NCI-H1092 (cell line): ENCODE results near the gene PTH1R.

ENCODE experiments used
- DNase-seq: peaks from one replicate; lab custom pipeline; 2025; lab: John Stamatoyannopoulos, UW

PTH1R gene

DNA sequence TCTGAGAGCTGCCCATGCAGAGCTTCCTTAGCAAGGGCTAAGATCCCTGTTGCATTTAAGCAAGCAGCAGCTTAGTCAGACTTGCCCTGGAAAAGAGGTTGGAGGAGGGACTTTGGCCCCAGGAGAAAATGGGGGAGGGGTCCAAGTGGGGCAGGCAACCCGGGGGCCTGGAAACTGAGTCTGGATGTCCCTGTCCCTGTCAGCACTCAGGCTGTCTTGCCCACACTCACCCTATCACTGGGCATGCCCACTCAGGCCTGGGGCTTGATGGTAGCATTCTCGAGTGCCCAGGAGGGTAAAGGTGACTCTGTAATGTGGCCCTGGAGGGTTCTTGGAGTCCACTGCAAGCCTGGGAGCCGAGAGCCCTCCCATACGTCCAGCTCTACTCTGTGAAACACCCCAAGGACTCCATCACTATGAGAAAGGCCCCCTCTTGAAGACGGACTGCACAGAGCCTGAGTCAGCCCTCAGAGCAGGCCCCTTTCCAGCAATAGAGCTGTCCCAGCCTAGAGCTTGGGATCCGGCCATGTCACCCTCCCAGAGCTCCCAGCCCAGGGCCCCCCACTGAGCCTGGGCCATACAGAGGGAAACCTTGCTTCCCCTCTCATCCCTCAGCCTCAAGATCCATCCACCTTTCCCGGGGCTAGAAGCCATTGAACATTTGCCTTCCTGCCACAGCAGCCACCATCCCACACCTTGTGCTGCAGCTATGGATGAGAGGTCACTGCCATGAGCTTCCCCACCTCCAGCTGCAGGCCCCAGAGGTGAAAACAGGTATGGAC is 27.6 kb upstream of the PTH1R start:
- no peak for DNase-seq

DNA sequence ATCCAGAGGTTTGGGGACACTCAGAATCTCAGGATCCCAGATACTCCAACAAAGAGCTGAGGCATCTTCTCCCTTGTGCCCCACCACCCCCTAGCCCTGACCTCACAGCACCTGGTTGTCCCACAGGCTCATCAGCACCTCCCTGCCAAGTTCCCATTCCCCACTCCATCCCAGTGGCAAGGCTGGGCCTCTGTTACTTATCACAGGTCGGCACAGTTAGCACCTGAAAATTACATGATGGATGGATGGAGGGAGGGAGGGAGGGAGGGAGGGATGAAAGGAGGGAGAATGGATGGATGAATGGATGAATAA is 27.1 kb upstream of the PTH1R start:
- DNase-seq, result no peak

DNA sequence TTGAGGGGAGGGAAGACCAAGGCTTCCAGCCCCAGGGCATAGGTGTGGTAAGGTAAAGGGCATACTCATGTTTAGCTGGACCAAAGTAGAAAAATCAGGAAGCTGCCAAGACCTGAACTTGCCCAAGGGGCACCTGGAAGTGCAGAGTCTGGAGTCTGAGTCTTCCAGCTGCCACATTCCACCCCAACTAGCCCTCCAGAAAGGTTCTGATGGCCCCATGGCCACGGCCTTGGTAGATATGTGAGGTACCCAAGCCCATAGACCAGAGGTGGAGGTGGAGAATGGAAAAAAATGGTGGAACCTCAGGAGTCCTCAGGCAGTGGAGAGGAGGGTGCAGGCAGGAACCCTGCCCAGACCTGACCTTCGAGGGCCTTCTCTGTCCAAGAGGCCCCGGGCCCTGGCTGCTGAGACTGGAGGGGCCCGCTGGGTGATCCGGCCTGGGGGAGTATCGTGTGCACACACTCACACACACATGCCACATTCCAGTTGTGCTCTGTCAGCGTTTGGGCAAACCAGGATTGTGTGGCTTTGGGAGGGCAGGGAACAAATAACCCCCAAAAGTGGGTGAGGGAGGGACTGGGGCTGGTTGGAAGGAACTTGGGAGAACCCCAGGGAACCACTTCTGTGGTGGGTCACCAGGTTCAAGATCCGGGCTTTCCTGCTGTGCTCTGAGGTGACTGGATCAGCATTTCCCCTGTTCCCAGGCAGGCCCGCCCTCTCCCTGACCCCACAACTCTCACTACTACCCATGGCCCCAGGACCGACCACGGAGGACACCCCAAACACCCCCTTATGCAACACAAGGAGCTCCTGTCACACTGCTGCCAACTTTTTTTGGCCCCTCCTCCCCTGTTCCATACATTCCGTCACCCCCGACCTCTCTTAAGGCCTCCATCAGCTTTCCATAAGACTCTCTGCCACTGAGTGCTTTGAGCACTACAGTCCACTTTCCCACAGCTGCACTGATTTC is 25.9 kb upstream of the PTH1R start:
- DNase-seq, result no peak

- no peak for DNase-seq
Observed at GRCh38 chr3:46852334-46852720, 25.2 kb upstream of the PTH1R start.

GRCh38 chr3:46852839-46853355 is 24.6 kb upstream of the PTH1R start:
- DNase-seq, result no peak

- DNase-seq, result no peak
Observed at GRCh38 chr3:46853441-46854415, 23.8 kb upstream of the PTH1R start.

DNA sequence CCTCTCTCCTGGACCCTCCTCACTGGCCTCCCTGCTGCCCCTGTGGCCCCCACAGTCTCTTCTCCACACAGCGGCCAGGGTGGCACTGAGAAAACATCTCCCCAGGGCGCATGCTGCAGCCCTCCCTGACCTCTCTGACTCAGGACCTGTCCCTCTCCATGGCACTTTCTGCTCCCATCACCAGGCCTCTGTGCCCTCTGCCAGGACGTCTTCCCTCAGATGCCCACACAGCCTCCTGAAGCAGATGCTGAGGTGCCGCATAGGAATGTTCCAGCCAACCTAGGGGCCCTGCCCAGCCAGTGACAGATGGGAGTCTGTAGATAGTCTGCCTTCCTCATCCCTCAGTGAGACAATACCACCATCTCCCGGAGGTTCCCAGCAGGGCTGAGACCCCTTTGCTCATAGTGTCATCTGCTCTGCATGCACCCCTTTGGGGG is 22.9 kb upstream of the PTH1R start:
- no peak for DNase-seq

DNA sequence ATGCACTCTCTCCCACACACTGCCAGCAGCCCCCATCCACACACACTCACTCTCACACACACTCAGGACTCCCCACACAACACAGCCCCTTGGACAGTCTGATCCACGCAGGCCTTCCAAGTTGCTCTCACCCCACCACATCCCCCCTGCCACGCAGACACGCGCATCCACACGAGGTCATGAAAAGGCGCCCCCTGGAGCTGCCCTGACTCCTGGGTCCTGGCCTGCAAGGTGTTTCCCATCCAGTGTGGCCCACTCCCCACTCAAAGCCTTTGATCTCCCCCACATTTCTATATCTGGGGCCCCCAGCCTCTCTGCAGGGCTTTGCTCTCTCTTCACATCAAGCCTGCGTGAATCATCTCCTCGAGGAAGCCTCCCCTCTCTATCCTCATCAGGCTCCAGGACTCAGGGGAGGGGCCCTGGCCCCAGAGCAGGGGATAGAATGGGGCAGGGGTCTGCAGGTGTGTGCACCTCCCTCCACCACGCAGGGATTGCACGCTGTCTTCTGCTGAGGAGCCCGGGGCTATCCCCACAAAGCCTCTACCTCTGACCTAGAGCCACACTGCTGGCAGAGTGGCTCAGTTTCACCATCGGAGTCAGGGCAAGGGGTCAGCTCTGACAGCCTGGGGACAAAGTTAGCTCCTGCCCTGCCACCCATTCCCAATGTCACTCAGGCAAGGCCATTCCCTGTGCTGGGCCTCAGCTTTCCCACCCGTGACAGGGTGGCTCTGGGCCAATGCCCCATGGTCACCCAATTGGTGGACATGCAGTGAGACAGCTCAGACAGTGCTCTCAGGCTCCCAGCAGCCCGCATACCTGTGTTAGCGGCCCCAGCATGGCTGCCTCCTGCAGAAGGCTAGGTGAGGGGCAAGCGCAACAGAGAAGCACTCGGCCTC is 20.7 kb upstream of the PTH1R start:
- DNase-seq, result no peak

GRCh38 chr3:46857485-46858341 is 19.8 kb upstream of the PTH1R start:
- DNase-seq, result no peak

DNA sequence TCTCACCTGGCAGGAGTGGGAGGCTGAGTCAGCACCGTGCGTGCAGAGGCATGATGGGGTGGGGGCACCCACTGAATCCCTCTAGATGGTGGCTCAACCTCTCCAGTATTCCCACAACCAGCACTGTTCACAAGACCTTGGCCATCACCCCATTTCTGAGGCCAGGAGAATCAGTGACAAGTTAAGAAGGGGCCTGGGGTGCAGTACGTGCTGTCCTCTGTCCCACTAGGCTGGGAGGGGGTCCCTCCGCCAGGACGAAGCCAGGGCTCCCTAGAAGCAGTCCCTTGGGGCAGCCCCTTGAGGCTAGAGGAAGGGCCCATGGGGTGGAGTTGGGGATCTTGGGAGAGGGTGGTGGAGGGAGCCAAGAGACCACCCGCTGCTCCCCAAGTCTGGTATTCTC is 19.1 kb upstream of the PTH1R start:
- DNase-seq, result no peak

GRCh38 chr3:46859001-46859710 is 18.4 kb upstream of the PTH1R start:
- DNase-seq, result no peak

DNA sequence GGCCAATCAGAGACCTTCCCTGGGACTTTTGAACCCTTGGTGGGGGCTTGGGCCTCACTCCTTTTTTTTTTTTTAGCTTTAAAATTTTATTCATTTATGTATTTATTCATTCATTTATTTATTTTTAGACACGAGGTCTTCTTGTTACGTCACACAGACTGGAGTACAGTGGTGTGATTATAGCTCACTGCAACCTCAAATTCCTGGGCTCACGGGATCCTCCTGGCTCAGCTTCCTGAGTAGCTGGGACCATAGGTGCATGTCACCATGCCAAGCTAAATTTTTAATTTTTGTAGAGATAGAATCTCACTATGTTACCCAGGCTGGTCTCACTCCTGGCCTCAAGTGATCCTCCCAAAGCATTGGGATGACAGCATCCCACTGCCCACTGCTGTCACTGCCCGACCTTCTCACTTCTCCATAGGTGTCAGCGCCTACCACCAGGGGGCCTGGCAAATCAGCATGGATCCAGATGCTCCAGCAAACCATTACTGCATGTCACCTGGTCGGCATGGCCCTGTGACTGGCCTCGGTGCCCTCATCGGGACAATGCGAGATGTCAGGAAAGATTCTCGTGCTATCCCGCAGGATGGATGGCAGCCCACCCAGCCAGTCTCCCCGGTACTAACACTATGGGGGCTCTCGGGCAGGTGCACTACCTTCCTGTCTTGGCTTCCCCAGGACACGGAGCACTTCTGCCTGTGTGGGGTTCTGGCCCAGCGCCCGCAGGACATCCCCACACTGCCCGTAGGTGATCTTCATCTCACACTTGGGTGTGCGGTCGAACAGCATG is 17.3 kb upstream of the PTH1R start:
- no peak for DNase-seq

DNA sequence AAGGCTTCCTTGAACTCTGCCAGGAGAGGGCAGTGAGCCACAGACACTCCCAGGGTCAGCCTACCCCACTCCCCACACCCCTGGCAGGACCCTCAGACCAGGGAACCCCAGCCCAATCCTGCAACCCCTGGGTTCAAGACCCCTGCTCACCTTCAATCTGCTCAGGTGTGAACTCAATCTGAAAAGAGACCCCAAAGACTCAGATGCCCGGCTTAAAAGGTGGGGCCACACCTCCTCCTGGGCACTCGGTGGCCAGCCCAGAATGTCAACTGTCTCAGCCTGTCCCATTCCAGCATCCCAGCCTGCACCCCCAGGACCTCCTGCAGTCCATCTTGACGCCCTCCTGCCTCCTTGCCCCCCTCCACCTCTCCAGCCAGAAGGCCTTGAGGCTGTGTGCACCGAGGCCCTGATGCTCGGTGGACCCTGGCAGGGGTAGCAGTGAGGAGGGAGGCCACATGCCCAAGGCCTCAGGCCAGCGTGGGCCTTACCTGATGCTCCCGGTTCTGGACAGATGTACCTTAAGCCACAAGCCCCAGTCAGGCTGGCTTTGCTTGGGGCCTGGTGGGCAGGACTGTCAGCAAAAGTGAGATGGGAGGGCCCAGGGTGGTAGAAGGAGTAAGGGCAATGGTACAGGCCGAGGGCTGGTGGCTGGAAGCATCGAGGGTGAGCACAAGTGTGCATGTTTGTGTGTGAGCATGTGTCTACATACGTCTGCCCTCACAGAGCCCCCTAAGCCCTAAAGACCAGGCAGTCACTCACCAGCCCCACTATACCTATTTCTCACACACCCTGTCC is 16.5 kb upstream of the PTH1R start:
- DNase-seq, result no peak

- DNase-seq, result no peak
Observed at GRCh38 chr3:46861605-46862368, 15.7 kb upstream of the PTH1R start.

DNA sequence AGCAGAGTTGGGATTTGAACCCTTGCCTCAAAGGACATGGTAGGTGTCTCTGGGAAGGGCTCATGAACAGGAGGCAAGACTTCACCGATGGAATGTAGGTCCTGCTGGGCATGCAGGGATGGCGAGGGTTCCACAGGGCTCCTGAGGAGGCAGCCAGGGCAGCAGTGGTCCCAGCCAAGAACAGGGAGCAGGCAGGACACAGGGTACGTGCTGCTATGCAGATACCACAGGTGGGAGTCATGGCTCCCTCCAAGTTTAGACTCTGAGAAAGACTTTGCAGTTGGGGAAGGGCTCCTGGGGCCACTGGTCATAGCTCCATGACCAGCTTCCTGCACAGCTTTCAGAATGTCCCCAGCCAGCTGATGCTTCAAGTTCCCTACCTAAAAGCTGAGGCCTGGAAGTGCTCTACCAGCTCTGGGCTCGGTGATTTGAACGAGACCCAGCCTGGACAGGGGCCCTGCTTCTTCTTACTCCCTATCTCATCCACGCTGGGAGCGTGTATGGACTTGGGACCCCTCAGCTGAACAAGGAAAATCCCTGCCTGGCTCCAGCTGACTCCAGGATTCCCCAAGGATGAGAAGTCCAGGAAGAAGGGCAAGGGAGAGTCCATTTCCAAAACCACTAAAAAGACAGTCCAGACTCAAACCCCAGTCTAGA is 15.0 kb upstream of the PTH1R start:
- DNase-seq, result no peak

GRCh38 chr3:46863261-46863782 is 14.2 kb upstream of the PTH1R start, which contains the start of gene MYL3:
Gene MYL3 (minus strand): TSS chr3:46863444. CDS start chr3:46863390, 54 bp downstream.
- DNase-seq, result no peak
